Right lung (tissue), 5 donors: ENCODE data around the gene TNRC6C. TPM values are rescaled to one million over a fixed set of nuclear protein-coding genes. Genes with fewer than 3 reads are reported as not detected.

Source experiments
- DNase-seq, 2 donors: peaks; one replicate each; pipeline ENCODE4 v3.0.0-alpha.2; 2013
- polyA plus RNA-seq, 5 donors: library from polyadenylated mRNA; unstranded; fragments of 120-200 nt; gene quantifications; one replicate each; pipeline versions ENCODE4 v1.2.1 to v1.2.3, GENCODE V29; 2013; ENCODE audit warnings: inconsistent platforms in 1 of 5, low replicate concordance in 1 of 5; ENCODE audit not compliant: insufficient read length in 5 of 5, insufficient read depth in 1 of 5

The TNRC6C gene
- polyA plus RNA-seq, 5 donors = 12.3 to 20.3 (median 14.1) TPM

DNA sequence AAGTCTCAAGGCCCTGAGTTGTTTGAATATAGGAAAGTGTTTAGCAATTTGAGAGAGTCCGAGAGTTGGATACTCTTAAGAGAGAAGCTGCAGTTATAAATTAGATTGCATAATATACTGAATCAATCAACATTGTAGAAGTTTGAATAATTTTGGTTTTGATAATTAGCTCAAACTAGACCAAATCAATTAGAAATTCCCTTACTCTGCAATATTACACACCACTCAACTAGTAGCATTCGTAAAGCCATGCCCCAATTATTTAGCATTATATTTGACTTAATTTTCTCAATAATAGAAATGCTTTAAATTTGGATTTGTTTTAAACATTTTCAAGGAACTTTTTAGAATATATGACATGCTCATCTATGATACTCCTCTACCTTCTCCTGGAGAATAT is 49.1 kb downstream of the TNRC6C start:
- DNase-seq = no peak

DNA sequence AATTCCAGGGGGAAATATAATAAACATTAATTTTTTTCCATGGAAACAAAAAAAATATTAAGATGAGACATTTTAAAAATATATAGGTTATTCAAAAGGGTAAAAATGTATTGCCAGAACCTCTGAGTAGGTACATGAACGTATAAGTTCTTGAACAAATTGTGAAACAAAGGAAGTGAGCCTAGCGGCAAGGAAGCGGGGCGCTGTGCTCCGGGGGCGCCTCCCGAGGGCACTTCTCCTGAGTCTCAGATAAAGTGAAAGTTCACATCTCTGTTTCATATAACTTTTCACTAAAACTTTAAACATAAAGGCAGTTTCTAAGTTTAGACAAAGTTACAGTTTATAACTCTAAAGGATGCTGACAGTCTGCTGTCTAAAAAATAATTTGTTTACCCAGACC is 52.3 kb downstream of the TNRC6C start:
- DNase-seq = no peak

DNA sequence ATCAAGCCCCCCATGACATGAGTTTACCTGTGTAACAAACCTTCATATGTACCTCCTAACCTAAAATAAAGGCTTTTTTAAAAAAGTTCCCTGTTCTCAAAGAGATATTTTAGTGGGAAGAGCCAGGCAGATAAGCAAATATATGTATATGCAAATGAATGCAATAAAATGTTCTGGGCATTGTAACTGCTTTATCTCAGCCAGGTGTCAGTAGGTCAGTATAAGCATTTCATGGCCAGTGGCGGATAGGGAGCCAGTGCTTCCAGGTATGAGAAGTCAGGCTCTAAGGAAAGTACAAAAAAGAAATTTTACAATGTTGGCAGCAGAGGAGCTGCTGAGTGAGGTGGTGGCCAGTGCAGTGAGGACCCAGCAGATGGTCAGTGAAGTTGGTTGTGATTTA is 53.9 kb downstream of the TNRC6C start:
- no peak for DNase-seq

DNA sequence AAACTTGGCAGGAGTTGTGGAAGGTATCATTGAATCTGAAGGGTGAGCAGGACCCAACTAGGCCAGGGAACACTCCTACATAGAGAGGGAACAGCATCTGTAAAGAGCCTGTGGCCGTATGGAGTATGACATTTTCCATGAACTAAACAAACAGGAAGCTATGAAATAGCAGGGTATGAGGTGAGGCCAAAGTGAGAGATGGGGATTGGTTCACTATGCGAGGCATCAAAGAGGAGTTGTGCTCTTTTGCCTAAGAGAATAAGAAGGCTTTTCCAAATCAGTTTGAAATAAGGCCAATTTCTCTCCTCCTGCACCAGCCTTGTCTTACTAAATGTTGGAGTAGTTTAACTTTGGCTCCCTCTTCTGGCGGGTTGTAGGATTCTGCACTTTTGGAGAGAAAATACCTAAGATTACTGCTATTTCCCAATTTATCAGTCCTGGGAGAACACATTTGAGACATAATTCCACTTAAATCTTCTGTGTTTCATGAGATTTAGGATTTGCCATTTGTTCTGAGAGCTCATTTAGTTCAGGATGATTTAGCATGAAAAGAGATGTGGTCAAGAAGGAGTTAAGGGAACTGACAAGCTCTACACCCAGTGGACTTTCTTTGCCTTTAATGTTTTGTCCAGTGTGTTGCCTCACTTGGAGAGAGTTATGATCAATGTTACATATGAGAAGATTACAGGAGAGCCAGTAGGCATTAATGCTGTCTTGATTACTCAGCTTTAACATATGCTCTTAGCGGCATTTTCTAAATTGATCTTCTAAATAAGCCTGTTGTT is 55.4 kb downstream of the TNRC6C start:
- DNase-seq = peak; percentile 65 to 80

DNA sequence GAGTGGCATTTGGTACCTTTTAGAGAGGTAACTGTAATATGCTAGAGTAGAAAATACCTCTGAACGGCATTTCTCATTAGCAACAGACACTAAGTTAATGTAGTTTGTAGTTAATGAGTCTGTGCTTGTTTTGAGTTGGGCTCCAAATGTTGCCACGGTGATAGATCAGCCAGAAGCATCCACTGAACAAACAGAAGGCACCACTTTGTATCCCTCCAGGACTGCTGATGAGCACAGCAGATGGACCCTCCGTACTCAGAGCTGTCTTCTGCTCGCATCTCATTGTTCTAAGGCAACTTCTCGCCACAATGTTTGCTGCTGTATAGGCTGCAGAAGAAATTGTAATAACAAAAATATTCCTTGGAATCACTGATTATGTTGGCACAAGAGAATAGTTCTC is 56.1 kb downstream of the TNRC6C start:
- no peak for DNase-seq

DNA sequence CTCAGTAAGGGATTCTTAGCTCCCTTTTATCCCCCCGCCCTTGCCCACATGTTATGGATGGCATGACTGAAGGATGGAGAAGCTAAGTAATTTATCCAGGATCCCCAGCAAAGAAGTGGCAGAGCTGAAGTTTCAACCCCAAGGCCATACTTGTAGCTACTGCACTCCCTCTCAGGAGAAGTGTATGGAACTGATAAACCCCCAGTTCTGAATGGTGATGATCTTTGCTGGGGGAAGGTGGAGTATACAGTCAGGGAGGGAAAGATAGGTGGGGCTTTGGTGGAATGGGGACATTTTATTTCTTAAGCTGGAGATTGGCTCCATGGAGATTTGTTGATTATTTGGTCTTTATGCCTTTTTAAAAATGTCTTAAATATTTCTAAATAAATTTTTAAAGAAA is 58.3 kb downstream of the TNRC6C start:
- DNase-seq = no peak

DNA sequence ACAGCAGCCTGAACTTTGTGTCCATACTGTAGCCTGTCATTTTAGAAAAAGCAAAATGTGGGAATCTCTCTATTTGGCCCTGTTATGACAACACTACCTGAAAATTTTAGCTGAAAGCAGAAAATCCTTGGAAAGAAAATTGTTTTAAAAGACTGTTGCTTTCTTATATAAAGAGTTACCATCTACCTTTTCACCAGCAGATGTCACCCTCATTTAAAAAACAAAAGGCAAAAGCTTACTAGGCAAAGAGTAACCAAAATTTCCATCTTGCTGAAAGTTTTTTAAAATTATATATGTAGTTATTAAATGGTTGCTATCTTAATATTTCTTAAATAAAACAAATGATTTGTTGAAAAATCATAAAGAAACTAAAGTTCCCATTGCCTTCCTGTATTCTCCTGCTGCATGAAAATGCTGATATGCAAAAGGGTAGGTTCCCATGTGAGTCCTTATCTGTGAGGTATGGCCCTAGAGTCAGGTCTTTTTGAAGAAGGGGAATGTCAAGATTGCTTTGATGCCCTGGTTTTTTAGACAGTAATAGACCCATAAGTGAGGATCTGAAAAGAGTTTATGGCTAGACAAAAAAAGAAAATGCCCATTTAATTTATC is 61.0 kb downstream of the TNRC6C start:
- DNase-seq = peak in 1 of 2 donors; percentile 36

DNA sequence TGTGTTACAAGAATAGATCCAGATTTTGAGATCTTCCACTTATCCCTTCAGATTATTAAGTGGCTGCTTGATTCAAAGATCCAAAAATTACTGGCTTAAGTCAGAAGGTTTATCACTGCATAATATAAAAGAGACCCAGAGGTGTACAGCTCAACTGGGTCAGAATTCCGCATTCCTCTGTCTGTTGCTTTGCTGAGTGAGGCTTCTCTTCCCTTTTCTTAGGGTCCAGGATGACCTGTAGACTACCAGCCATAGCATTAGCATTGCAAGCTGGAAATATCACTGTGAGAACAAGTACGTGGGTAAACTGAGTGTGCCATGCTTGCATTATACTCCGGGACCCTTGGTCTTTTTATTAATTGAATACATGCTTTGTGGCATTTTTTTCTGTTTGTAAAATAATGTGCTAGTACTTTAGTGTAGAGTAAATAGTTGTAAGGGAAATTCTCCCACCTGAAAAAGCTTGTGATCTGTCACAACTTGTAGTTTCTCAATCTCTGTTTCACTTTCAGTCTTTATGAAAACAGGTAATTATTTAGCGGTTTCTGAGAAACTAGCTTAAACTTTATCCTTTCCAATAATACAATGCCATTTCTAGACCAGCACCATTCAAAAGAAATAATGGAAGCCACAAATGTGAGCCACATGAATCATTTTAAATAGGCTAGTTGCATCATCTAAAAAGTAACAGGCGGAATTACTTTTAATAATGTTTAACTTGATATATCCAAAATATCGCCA is 61.6 kb downstream of the TNRC6C start:
- no peak for DNase-seq

DNA sequence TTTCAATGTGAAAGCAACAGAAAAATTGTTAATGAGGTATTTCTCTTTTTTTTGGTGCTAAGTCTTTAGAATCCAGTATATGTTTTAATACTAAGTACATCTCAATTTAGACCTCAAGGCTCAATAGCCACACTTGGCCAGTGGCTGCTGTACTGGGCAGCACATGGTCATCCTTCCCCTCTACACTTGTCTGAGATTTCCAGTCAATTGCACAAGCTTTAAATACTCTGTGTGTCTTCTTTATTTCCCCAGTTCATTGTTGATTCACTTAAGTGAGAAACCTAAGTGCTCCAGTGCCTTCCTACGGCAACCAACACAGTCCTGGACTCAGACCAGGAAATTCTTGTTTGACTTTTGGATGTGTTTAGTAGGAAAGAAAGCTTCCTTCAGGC is 62.2 kb downstream of the TNRC6C start:
- DNase-seq = no peak

DNA sequence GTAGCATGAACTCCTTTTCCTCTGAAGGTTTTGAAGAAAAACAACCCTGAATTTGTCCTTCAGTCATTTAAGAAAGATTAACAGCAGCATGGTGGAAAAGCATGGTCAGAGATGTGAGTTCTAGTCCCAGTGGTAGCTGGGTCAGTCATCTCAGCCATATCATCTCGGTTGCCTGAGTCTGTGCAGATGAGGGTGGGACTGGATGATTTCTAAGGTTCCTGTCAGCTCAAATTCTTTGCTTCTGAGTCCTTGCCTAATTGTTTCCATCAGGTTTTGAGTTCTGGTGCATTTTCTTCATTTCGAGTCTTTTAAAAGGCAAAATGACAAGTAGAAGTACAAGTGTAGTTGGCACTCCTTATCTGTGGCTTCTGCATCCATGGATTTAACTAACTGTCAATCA is 63.9 kb downstream of the TNRC6C start:
- no peak for DNase-seq

DNA sequence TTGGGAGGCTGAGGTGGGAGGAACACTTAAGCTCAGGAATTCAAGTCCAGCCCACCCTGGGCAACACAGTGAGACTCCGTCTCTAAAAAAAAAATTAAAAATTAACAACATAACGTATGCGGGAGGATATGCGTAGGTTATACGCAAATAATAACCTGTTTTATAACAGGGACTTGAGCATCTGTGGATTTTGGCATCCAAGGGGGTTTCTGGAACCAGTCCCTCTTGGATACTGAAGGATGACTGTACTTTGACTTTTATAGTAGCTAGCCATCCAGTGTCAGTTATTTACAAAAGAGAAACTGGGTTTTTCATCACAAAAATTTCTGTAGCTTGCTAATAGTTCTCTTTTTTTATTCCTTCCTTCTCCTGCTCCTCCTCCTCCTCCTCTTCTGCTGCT is 64.5 kb downstream of the TNRC6C start:
- DNase-seq = no peak

DNA sequence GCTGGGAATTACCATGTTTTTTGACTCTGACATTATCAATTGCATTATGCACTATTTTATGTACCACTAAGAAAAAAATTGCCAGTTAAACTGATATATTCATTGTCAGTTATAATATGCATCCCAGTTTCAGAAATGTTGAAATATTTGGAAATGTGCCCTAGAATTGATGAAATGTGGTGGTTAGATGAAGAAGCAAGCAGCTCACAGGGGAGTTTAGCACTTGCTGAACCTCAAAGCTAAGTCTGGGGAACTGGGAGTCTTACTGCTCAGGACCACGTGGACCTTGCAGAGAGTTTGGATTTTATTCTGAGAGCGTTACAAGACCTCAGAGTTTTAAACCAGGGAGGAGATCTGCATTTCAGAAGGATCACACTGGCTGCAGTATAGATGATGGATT is 67.9 kb downstream of the TNRC6C start:
- DNase-seq = no peak

DNA sequence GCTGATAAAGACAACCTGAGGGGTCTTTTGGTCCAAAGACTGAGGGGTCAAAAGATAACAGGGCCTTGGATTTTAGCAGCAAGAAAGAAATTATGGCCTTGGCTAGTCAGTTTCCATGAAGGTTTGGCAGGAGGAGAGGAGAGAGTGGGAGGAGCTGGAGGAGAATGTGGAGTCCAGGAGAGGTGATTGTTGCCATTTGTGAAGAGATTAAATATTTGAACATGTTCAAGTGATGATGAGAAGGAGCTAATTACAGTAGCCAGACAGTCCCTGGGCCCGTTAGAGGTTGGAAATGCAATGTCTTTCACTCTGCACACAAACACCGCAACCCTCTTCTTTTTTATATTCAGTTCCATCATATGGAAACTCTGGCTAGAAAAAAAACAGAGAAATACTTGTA is 68.6 kb downstream of the TNRC6C start:
- no peak for DNase-seq

DNA sequence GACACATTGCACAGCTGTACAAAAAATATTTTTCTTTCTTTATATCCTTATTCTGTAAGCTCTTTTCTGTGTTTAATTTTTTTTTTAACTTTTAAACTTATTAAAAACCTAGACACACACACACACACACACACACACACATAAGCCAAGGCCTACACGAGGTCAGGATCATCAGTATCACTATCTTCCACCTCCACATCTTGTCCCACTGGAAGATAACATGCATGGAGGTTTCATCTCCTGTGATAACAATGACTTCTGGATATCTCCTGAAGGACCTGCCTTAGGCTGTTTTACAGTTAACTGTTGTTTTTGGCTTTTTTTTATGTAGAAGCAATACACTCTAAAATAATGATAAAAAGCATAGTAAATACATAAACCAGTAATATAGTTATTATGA is 71.2 kb downstream of the TNRC6C start:
- no peak for DNase-seq

DNA sequence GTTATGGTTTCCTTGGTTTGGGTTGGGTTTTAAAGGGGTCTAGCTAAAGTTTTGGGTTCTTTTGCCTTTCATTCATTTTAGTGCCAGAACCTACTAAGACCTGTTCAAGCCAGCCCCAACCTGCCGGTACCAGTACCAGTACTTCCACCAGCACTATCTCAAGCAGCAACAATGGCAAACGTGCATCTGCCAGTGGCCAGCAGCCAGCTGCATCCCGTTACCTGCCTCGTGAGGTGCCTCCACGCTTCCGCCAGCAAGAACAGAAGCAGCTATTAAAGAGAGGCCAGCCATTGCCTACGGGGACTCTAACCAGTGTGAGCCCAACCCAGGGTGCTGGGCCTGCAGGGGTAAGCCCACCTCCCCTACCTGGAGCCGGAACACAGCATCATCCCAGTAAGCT is 72.9 kb downstream of the TNRC6C start:
- no peak for DNase-seq

DNA sequence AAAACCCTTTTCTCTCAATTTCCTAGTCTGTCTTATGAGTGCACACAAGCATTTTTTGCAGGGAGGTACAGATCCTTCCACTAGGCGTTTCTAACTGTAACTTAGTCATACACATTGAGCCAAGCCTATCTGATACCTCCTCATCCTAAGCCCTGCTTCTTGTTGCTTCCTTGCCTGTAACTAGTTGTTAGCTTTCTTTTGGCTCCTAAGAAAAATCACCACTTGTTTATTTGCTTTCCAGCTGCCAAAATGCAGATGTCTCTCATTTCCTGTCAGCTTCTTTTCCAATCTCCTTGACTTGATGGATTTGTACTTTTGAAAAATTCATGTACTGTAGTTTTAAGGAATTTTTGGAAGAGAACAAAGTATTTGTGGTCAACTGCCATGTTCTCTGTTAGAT is 73.7 kb downstream of the TNRC6C start:
- DNase-seq = peak; percentile 65

DNA sequence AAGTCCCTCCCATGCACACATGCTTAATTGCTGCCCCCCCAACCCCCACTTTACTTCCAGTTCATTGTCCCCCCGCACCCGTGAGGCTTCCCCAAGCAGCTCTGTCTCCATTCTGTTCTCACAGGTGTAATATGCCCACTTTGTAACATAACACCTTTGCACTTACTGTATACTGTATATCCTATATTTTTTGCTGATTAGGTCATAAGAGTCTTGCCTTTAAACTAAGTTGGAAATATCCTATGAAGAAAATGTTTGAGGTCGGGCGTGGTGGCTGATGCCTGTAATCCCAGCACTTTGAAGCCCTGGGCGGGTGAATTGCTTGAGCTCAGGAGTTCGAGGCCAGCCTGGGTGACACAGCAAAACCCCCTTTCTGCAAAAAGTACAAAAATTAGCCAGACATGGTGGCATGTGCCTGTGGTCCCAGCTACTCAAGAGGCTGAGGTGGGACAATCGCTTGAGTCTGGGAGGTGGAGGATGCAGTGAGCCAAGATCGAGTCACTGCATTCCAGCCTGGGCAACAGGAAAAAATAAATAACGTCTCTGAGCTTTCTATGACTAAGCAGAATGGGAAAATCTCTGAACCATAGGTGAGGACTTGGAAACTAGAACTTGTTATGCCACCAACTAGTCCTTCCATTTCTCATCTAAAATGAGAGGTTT is 76.1 kb downstream of the TNRC6C start:
- DNase-seq = no peak

DNA sequence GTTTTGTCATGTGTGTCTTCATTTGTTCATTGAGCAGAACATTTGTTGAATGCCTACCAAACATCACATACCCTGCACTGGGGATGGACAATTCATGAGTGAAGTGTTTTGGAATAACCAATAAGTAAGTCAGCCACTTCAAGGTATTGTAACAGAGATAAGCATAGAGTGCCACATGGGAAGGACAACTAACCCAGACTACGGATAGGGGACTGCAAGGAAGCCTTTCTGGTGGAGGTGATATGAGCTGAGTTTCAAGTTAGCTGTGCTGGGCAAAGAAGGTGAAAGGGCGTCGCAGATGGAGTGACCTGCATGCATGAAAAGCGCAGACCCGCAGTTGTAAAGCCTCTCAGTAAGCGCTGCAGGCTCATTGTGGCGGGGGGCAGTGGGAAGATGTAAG is 78.8 kb downstream of the TNRC6C start:
- no peak for DNase-seq

DNA sequence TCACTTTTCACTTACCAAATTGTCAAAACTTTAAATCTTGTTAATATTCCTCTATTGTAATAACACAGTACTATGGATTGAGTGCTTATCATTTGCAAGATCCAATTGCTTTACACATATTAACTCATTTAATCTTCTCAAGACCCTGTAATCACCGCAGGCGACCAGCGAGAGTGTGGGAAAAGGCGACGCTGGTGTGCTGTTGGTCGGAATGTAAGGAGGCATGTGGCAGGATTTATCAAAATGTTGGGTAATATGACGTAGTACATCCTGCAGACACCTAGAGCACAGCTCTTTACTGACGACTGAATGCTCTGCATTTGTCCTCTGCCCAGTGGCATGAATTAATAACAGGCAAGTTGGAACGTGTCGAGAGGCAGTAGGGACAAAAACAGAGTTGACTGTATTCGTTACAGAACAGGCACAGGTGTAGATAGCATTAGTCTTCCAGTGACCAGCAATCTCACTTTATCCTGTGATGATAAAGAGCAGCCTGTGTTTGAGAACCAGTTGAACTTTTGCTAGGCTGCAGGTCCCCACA is 80.3 kb downstream of the TNRC6C start:
- no peak for DNase-seq

DNA sequence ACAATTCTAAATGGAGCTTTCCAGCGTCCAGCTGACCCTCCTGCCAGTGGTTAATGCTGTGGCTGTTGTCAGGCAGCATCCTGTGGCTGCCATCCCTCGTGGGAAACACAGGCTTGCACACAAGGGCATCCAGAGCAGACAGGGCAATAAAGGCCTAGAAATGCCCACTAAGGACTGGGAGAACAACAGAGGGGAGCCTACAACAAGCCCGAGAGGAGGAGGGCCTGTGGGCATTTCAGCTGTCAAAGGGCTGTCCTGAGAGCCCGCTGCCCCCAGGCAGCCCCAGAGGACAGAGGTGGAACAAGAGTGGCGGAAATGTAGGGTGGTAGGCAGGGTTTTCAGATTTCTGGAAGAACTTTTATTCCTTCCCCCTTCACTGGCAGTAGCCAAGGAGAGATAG is 81.1 kb downstream of the TNRC6C start:
- DNase-seq = no peak

DNA sequence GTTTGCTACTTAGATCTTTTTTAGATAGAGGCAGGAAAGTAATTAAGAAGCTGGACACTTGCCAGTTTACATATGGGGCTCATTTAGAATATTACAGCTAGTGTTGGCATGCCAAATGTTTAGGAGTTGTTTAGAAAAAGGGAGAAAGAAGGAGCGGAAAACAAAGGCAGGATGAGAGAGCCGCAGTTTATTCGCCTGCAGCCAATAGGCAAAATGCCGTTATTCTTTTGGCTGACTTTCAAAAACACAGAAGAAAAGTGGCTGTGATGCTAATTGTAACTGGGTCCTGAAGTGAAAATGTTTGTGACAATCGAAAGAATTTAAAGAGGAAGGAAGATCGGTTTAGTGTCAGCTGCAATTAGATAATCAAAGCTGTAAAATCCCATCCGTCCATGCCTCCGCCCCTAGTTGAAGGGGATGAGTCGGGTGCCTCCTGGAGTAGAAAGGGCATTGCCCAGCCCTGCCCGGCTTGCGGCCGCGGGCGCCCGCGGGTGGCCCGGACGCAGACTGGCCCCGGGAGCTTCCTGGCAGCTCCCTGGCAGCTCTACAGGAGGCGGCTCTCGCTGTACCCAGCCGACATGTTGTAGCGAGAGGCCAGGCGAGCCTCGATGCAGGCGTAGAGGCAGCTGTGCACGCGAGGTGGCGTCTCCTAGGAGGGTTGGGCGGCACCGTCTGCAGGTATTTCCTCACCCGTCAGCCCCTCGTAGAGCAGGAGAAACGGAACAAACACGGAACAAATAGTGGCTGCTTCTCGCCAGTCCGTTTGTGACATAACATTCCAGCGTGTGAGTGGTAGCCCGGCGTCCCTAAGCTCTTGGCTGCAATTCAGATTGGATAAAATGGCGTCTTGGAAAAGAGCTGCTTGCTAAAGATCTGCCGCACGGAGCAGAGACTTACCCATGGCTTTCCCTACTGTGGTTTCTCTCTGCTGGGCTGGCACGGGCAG is 82.2 kb downstream of the TNRC6C start:
- peak; percentile 78 to 83 for DNase-seq
